Erythroblast (primary cell): ENCODE measurements around the gene PKD1L1.
"Not testable (repeated sequence)": the region's sequence is repeated elsewhere in the genome, so short reads cannot be mapped to it uniquely, and the experiment has no call there.

ENCODE experiments used
- DNase-seq, 2 experiments: peaks; one replicate each; lab custom pipeline; 2025; lab: John Stamatoyannopoulos, UW
- GATA1 ChIP-seq: IDR thresholded peaks from 2 replicates; pipeline ENCODE4 v1.6.1; 2011; ENCODE audit warnings: low read depth, mild to moderate bottlenecking, control low read depth, low read length, moderate library complexity
- POLR2A ChIP-seq: IDR thresholded peaks from 2 replicates; pipeline ENCODE4 v1.6.1; 2011; ENCODE audit warnings: mild to moderate bottlenecking, low read length

PKD1L1 gene

GRCh38 chr7:47946581-47947354, 1.5 kb downstream of the PKD1L1 start:
- no peak for DNase-seq
- TF ChIP-seq GATA1 (no peak), POLR2A (no peak)

- TF ChIP-seq POLR2A (no peak), GATA1 (no peak)
- peak; percentile 65 to 83 for DNase-seq
These were observed 2.8 kb downstream of the PKD1L1 start for GRCh38 chr7:47945261-47946015.

GRCh38 chr7:47944536-47945260, 3.6 kb downstream of the PKD1L1 start:
- TF ChIP-seq GATA1 (no peak), POLR2A (no peak)

GRCh38 chr7:47943676-47944474, 4.4 kb downstream of the PKD1L1 start:
- TF ChIP-seq POLR2A: no peak
- TF ChIP-seq GATA1: no peak
- no peak for DNase-seq

More at GRCh38 chr7:47944536-47945260, 3.6 kb downstream of the PKD1L1 start:
- no peak for DNase-seq

- not testable (repeated sequence) for DNase-seq
These were observed 5.6 kb downstream of the PKD1L1 start for GRCh38 chr7:47942651-47943050.

GRCh38 chr7:47942132-47942531, 6.1 kb downstream of the PKD1L1 start:
- DNase-seq: no peak

GRCh38 chr7:47941136-47941844, 7.0 kb downstream of the PKD1L1 start:
- no peak for DNase-seq
- TF ChIP-seq POLR2A: no peak
- no peak for TF ChIP-seq GATA1

More at GRCh38 chr7:47942132-47942531, 6.1 kb downstream of the PKD1L1 start:
- TF ChIP-seq POLR2A: no peak

- no peak for TF ChIP-seq GATA1
- no peak for TF ChIP-seq POLR2A
- DNase-seq: no peak
These were observed 7.9 kb downstream of the PKD1L1 start for GRCh38 chr7:47940088-47941013.

- DNase-seq: no peak
- TF ChIP-seq GATA1 (no peak), POLR2A (no peak)
These were observed 8.7 kb downstream of the PKD1L1 start for GRCh38 chr7:47939425-47940036.

- TF ChIP-seq GATA1: no peak
- no peak for TF ChIP-seq POLR2A
These were observed 9.6 kb downstream of the PKD1L1 start for GRCh38 chr7:47938574-47939165.

More at GRCh38 chr7:47938574-47939165, 9.6 kb downstream of the PKD1L1 start:
- DNase-seq: no peak
